Fibroblast of mammary gland (primary cell): ENCODE measurements around the gene TFEC.

Source experiments
- DNase-seq: peaks from one replicate; pipeline ENCODE4 v3.0.0-alpha.2; 2010; ENCODE audit warnings: low read depth
- H3K4me3 ChIP-seq: 2 replicates; pipeline ENCODE4 v1.5.1; 2011; ENCODE audit warnings: low read depth, mild to moderate bottlenecking, low read length, moderate library complexity; ENCODE audit not compliant: control insufficient read depth
- CTCF ChIP-seq: conservative IDR thresholded peaks from 2 replicates; pipeline ENCODE4 v1.5.1; 2011; ENCODE audit warnings: low read depth, low read length, inconsistent platforms; ENCODE audit not compliant: control insufficient read depth, insufficient read depth

TFEC gene

GRCh38 chr7:115973406-115973805 lies 57.2 kb downstream of the TFEC start:
- no peak overlapping the region for H3K4me3 ChIP-seq
- DNase-seq = no peak
- no peak for TF ChIP-seq CTCF

GRCh38 chr7:115971506-115971905 lies 59.1 kb downstream of the TFEC start:
- TF ChIP-seq CTCF = no peak
- no peak overlapping the region for H3K4me3 ChIP-seq
- DNase-seq = no peak

- TF ChIP-seq CTCF = no peak
- H3K4me3 ChIP-seq = no peak overlapping the region
- no peak for DNase-seq
Measured at GRCh38 chr7:115968596-115968995, 62.0 kb downstream of the TFEC start.

DNA sequence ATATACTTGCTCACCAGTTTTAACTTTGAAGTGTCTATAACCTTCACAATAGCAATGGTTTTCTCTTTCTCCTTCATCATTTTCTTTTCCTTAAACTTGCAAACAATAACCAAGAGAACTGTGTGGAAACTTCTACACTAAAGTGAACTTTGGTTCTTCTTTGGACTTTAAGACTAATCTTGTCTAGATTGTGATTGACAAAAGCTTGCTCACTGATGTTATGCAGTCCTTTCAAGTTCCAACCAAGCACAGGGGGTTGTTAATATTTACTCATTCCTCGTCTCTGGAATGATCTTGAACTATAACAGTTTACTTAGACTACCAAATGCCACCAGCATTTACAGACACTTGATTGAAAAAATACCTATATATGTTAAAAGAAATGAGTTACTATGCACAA lies 62.4 kb downstream of the TFEC start:
- no peak for DNase-seq
- H3K4me3 ChIP-seq = no peak overlapping the region
- TF ChIP-seq CTCF = no peak

- no peak for DNase-seq
- TF ChIP-seq CTCF = no peak
- no peak overlapping the region for H3K4me3 ChIP-seq
Measured at GRCh38 chr7:115965796-115966475, 64.6 kb downstream of the TFEC start.

DNA sequence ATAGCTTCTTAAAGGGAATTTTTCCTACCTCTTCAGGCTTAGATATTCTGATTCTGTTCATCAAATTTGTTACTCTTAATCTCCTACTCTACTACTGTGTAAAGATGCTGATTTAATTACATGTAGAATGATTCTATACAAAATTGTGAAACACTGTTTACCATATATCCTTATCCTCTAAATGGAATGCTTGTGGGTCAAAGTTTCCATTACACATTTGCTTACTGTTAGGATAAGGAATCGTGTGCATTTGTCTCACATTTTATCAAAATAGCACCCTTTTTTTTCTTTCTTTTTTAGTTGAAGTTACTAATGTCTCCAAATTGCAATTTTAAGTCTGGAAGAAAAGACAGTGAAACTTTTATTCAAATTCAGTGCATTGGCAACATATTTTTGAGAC lies 65.3 kb downstream of the TFEC start:
- no peak overlapping the region for H3K4me3 ChIP-seq
- no peak for TF ChIP-seq CTCF
- DNase-seq = no peak

GRCh38 chr7:115964799-115965198 lies 65.8 kb downstream of the TFEC start:
- no peak for DNase-seq
- H3K4me3 ChIP-seq = no peak overlapping the region
- no peak for TF ChIP-seq CTCF
